Left ventricle myocardium inferior (tissue), 1 donor: Measurements from ENCODE around the gene PCBP3. TPM values are rescaled to one million over a fixed set of nuclear protein-coding genes. Genes with fewer than 3 reads are reported as not detected.

Experiments used
- DNase-seq: peaks from one replicate; pipeline ENCODE4 v3.0.0-alpha.2; 2020
- H3K27ac ChIP-seq: fragments of 200-600 bp; replicated peaks from 2 replicates; pipeline ENCODE4 v1.8.0; 2021
- H3K27me3 ChIP-seq: fragments of 200-600 bp; 2 replicates; pipeline ENCODE4 v1.8.0; 2021; ENCODE audit warnings: low read depth
- H3K36me3 ChIP-seq: fragments of 200-600 bp; 2 replicates; pipeline ENCODE4 v1.8.0; 2021
- H3K4me1 ChIP-seq: fragments of 200-600 bp; 2 replicates; pipeline ENCODE4 v1.8.0; 2021
- H3K4me3 ChIP-seq: fragments of 200-600 bp; 2 replicates; pipeline ENCODE4 v1.8.0; 2021; ENCODE audit warnings: mild to moderate bottlenecking, moderate library complexity
- H3K9me3 ChIP-seq: fragments of 200-600 bp; replicated peaks from 2 replicates; pipeline ENCODE4 v1.8.0; 2021
- CTCF ChIP-seq: fragments of 200-600 bp; IDR thresholded peaks from 2 replicates; pipeline ENCODE4 v1.8.0; 2021; ENCODE audit warnings: antibody characterized with exemption, mild to moderate bottlenecking, borderline replicate concordance
- intact Hi-C: fragments of 100-400 bp; cut with micrococcal nuclease; formaldehyde crosslinking; loops from one replicate; pipeline ENCODE4 v1.11.0; 2022
- total RNA-seq: library from RNA; stranded (reverse); fragmentation: NEBNext Ultra II Directional; extraction: Animal tissue kit (Norgen Biotek cat#: 25700); gene quantifications from one replicate; pipeline ENCODE4 v1.2.1, GENCODE V29; 2021
- donor health status: DM: no; HTN: yes; CAD: no; lungs with severe emphysema.

The PCBP3 gene
- total RNA-seq, 1 donor from 2014 or later = 2.9 TPM

GRCh38 chr21:45790427-45790826, 146.9 kb downstream of the PCBP3 start:
- peaks cover 33% of the 10 kb centered on the region for H3K27me3 ChIP-seq
- intact Hi-C loops = no loop called here
- H3K4me1 ChIP-seq = no peaks in the 10 kb centered on the region
- TF ChIP-seq CTCF = no peak
- no peak overlapping the region for H3K4me3 ChIP-seq
- no peaks in the 10 kb centered on the region for H3K9me3 ChIP-seq
- no peak overlapping the region for H3K27ac ChIP-seq
- no peak for DNase-seq
- no peaks in the 10 kb centered on the region for H3K36me3 ChIP-seq

GRCh38 chr21:45791562-45792418, 148.3 kb downstream of the PCBP3 start:
- Histone ChIP-seq H3K27me3 (peaks cover 30% of the 10 kb centered on the region), H3K36me3 (no peaks in the 10 kb centered on the region), H3K9me3 (no peaks in the 10 kb centered on the region), H3K4me3 (no peak overlapping the region), H3K27ac (no peak overlapping the region), H3K4me1 (no peaks in the 10 kb centered on the region)
- no peak for DNase-seq
- intact Hi-C loops = no loop called here
- TF ChIP-seq CTCF = no peak

DNA sequence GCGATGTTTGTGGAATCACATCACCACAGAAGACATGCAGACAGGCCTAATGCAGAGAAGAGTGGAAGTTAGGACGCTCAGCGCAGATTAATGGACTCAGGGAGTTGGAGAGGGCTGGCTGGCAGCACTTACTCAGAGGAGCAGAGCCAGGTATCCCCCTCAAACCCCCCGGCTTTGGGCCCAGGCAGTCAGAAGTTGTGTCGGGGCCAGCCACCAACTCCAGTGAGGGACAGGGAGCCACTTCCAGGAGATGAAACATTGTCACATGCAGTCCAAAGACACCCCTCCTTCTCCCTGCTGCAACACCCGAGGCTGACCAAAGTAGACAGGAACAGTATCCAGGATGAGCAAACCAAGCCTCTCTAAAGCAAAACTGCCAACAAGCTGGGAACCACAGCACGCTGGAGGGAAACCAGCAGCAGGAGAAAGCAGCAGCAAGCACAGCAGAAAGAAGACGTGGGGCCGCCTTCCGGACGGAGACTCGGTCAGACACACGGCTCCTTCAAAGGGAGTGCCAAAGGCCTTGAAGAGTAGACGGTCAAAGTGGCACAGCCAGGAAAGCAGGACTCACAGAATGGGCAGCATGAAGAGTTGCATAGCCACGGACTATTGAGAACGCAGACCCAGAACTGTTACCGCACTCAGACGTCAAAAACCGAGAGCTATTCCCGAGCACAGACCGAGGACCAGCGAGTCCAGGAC, 149.3 kb downstream of the PCBP3 start:
- DNase-seq = no peak
- no peaks in the 10 kb centered on the region for H3K36me3 ChIP-seq
- no peak overlapping the region for H3K4me3 ChIP-seq
- H3K27ac ChIP-seq = no peak overlapping the region
- no peak for TF ChIP-seq CTCF
- peaks cover 22% of the 10 kb centered on the region for H3K27me3 ChIP-seq
- no peaks in the 10 kb centered on the region for H3K9me3 ChIP-seq
- no peaks in the 10 kb centered on the region for H3K4me1 ChIP-seq
- intact Hi-C loops = no loop called here

DNA sequence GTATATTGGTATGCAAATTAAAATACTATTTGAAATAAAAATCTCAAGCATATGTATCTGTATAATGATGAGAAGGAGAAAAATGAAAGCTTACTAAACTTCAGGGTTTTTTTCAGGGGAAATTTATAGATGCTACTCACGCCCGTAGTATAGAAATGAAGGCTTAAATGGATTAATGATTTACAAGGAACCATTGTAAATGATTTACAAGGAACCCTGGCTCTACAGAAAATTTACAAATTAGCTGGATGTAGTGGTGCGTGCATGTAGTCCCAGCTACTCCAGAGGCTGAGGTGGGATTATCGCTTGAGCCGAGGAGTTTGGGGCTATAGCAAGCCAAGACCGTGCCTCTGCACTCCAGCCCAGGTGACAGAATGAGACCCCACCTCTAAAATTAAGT, 150.5 kb downstream of the PCBP3 start:
- no peak overlapping the region for H3K4me3 ChIP-seq
- intact Hi-C loops = no loop called here
- H3K9me3 ChIP-seq = no peaks in the 10 kb centered on the region
- H3K27me3 ChIP-seq = peaks cover 12% of the 10 kb centered on the region
- no peak for DNase-seq
- TF ChIP-seq CTCF = no peak
- no peak overlapping the region for H3K27ac ChIP-seq
- no peaks in the 10 kb centered on the region for H3K4me1 ChIP-seq
- no peaks in the 10 kb centered on the region for H3K36me3 ChIP-seq

GRCh38 chr21:45796003-45796402, 152.5 kb downstream of the PCBP3 start:
- H3K9me3 ChIP-seq = no peaks in the 10 kb centered on the region
- H3K36me3 ChIP-seq = no peaks in the 10 kb centered on the region
- H3K4me3 ChIP-seq = no peak overlapping the region
- TF ChIP-seq CTCF = no peak
- H3K27me3 ChIP-seq = peaks cover 3% of the 10 kb centered on the region
- intact Hi-C loops = no loop called here
- no peak for DNase-seq
- H3K27ac ChIP-seq = no peak overlapping the region
- no peaks in the 10 kb centered on the region for H3K4me1 ChIP-seq
